NT2/D1 (cell line): Measurements from ENCODE around the gene TSKS.

Source experiments
- YY1 ChIP-seq: IDR thresholded peaks from 2 replicates; pipeline ENCODE4 v1.6.1; 2011; ENCODE audit not compliant: insufficient read length, insufficient read depth
- ZNF274 ChIP-seq: IDR thresholded peaks from 2 replicates; pipeline ENCODE4 v1.6.1; 2011; ENCODE audit warnings: mild to moderate bottlenecking, low read depth, low read length

DNA sequence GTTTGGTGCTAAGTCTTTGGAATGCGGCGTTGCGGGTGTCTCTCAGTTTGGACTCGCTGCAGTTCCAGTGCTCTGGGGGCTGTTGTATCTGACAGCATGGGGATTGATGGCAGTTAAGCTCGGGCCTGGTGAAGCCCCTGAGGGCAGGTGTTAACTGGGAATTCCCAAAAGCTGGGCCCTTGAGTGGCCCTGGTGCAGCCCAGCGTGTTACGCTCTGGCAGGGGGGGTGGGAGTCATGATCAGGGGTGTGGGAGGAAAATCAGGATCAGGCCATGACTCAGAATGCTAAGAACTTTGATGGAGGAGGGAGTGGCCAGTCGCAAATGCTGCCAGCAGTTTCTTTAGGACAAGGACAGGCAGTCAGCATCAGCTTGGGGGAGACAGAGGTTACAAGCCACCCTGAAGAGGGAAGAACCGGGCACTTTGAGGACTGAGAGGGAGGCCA lies 23.3 kb upstream of the TSKS start:
- TF ChIP-seq ZNF274 (no peak), YY1 (no peak)
